Uterus (tissue), 4 donors: ENCODE measurements around the gene NSD1. TPM values are rescaled to one million over a fixed set of nuclear protein-coding genes. Genes with fewer than 3 reads are reported as not detected.

Experiments used
- DNase-seq, 2 donors: peaks; one replicate each; pipeline ENCODE4 v3.0.0-alpha.2; 2019 to 2020
- H3K27ac ChIP-seq, 2 donors: fragments of 200-600 bp; sonication (generic); 1 replicate in 1 of 2; 2 replicates in 1 of 2; pipeline ENCODE4 v1.5.1; 2016 to 2018
- H3K27me3 ChIP-seq, 2 donors: fragments of 200-600 bp; sonication (generic); one replicate each; pipeline ENCODE4 v1.5.1; 2018 to 2019; ENCODE audit warnings: control low read depth in 1 of 2
- H3K36me3 ChIP-seq, 2 donors: fragments of 200-600 bp; sonication (generic); one replicate each; pipeline ENCODE4 v1.5.1; 2019; ENCODE audit warnings: control low read depth in 1 of 2
- H3K4me1 ChIP-seq, 2 donors: fragments of 200-600 bp; sonication (generic); one replicate each; pipeline ENCODE4 v1.5.1; 2018 to 2019; ENCODE audit warnings: control low read depth in 1 of 2
- H3K4me3 ChIP-seq, 2 donors: fragments of 200-600 bp; sonication (generic); 1 replicate in 1 of 2; 2 replicates in 1 of 2; pipeline ENCODE4 v1.5.1; 2018 to 2019; ENCODE audit warnings: mild to moderate bottlenecking in 1 of 2
- H3K9me3 ChIP-seq, 2 donors: fragments of 200-600 bp; sonication (generic); one replicate each; pipeline ENCODE4 v1.5.1; 2019; ENCODE audit warnings: control low read depth in 1 of 2
- CTCF ChIP-seq, 4 experiments: fragments of 200-600 bp in 2 of 4; fragments of 450-650 bp in 2 of 4; sonication (generic) in 2 of 4; IDR thresholded peaks; one replicate each; pipeline ENCODE4 v1.5.1; 2016 to 2019; ENCODE audit warnings: antibody characterized with exemption in 4 of 4, mild to moderate bottlenecking in 2 of 4, moderate library complexity in 1 of 4
- POLR2A ChIP-seq, 2 donors: fragments of 450-650 bp; IDR thresholded peaks; one replicate each; pipeline ENCODE4 v1.6.1; 2016; ENCODE audit warnings: antibody characterized with exemption in 2 of 2, mild to moderate bottlenecking in 1 of 2, moderate library complexity in 1 of 2
- intact Hi-C: fragments of 100-400 bp; cut with DNase I; formaldehyde crosslinking; loops from one replicate; pipeline ENCODE4 v1.15.1; 2023; ENCODE audit warnings: low total_unique reads
- total RNA-seq, 4 donors: library from RNA; depleted of rRNA in 3 of 4; stranded (reverse); fragments of >200 nt in 3 of 4; gene quantifications; one replicate each; pipeline versions ENCODE4 v1.1.0 to v1.2.4, GENCODE V29; 2014 to 2023
- donor health status: DM: yes; HTN: yes; CAD: no.

NSD1 gene
- total RNA-seq, 4 donors from 2014 or later = 24.1 to 132 (median 64.6) TPM

GRCh38 chr5:177315411-177315810, 181.8 kb downstream of the NSD1 start:
- intact Hi-C loops = no loop called here

GRCh38 chr5:177316005-177316404, 182.4 kb downstream of the NSD1 start:
- Histone ChIP-seq H3K4me3 (no peak overlapping the region), H3K27ac (no peak overlapping the region), H3K36me3 (no peaks in the 10 kb centered on the region), H3K27me3 (no peaks in the 10 kb centered on the region), H3K4me1 (peaks cover 0 to 6% of the 10 kb centered on the region in 2 donors), H3K9me3 (no peaks in the 10 kb centered on the region)
- no peak for DNase-seq
- intact Hi-C loops = no loop called here
- no peak for TF ChIP-seq CTCF (IDR thresholded peaks at IDR 0.05)
- TF ChIP-seq POLR2A (IDR thresholded peaks at IDR 0.05) = no peak

More at GRCh38 chr5:177315411-177315810, 181.8 kb downstream of the NSD1 start:
- no peak overlapping the region for H3K27ac ChIP-seq
- no peak overlapping the region for H3K4me3 ChIP-seq
- no peak for DNase-seq
- H3K4me1 ChIP-seq = peaks cover 0 to 6% of the 10 kb centered on the region in 2 donors
- no peaks in the 10 kb centered on the region for H3K36me3 ChIP-seq
- TF ChIP-seq POLR2A (IDR thresholded peaks at IDR 0.05) = no peak
- TF ChIP-seq CTCF (IDR thresholded peaks at IDR 0.05) = no peak
- no peaks in the 10 kb centered on the region for H3K27me3 ChIP-seq
- no peaks in the 10 kb centered on the region for H3K9me3 ChIP-seq

- Histone ChIP-seq H3K4me3 (no peak overlapping the region), H3K9me3 (no peaks in the 10 kb centered on the region), H3K36me3 (no peaks in the 10 kb centered on the region), H3K27ac (no peak overlapping the region), H3K4me1 (no peaks in the 10 kb centered on the region), H3K27me3 (no peaks in the 10 kb centered on the region)
- intact Hi-C loops = no loop called here
- peak; percentile 63 to 66 for DNase-seq
- TF ChIP-seq CTCF (IDR thresholded peaks at IDR 0.05) = peak; percentile 67 to 73 (median 70)
- no peak for TF ChIP-seq POLR2A (IDR thresholded peaks at IDR 0.05)
Measured at GRCh38 chr5:177317959-177318377, 184.4 kb downstream of the NSD1 start.

GRCh38 chr5:177319913-177320588, 186.5 kb downstream of the NSD1 start:
- intact Hi-C loops = no loop called here
- H3K27ac ChIP-seq = no peak overlapping the region
- H3K4me3 ChIP-seq = no peak overlapping the region
- no peaks in the 10 kb centered on the region for H3K4me1 ChIP-seq
- H3K9me3 ChIP-seq = no peaks in the 10 kb centered on the region
- DNase-seq = no peak
- H3K27me3 ChIP-seq = no peaks in the 10 kb centered on the region
- TF ChIP-seq POLR2A (IDR thresholded peaks at IDR 0.05) = no peak
- no peak for TF ChIP-seq CTCF (IDR thresholded peaks at IDR 0.05)
- H3K36me3 ChIP-seq = no peaks in the 10 kb centered on the region

- no peaks in the 10 kb centered on the region for H3K36me3 ChIP-seq
- no peaks in the 10 kb centered on the region for H3K4me1 ChIP-seq
- H3K27me3 ChIP-seq = no peaks in the 10 kb centered on the region
- H3K27ac ChIP-seq = no peak overlapping the region
- no peaks in the 10 kb centered on the region for H3K9me3 ChIP-seq
- intact Hi-C loops = no loop called here
- TF ChIP-seq CTCF (IDR thresholded peaks at IDR 0.05) = no peak
- TF ChIP-seq POLR2A (IDR thresholded peaks at IDR 0.05) = no peak
- no peak overlapping the region for H3K4me3 ChIP-seq
- no peak for DNase-seq
Measured at GRCh38 chr5:177320879-177321278, 187.3 kb downstream of the NSD1 start.
